Stromal cell of bone marrow (primary cell): ENCODE results near the gene SPG7.
A peak's percentile ranks its signal among the peaks of the same experiment; 100 is the strongest.
"Not testable (repeated sequence)": the region's sequence is repeated elsewhere in the genome, so short reads cannot be mapped to it uniquely, and the experiment has no call there.

ENCODE experiments used
- DNase-seq: peaks from one replicate; pipeline ENCODE4 v3.0.0-alpha.2; 2012; ENCODE audit warnings: low read depth

The SPG7 gene

GRCh38 chr16:89581045-89581695 is 73.0 kb downstream of the SPG7 start:
- peak; percentile 94 for DNase-seq

GRCh38 chr16:89581861-89582563 is 73.8 kb downstream of the SPG7 start:
- peak; percentile 63 for DNase-seq

- no peak for DNase-seq
These were observed 74.5 kb downstream of the SPG7 start for GRCh38 chr16:89582614-89583196.

GRCh38 chr16:89583197-89583894 is 75.1 kb downstream of the SPG7 start:
- DNase-seq, result no peak

- DNase-seq, result no peak
These were observed 75.9 kb downstream of the SPG7 start for GRCh38 chr16:89583895-89584644.

GRCh38 chr16:89584768-89585549 is 76.8 kb downstream of the SPG7 start:
- DNase-seq, result no peak

- no peak for DNase-seq
These were observed 78.0 kb downstream of the SPG7 start for GRCh38 chr16:89586218-89586617.

GRCh38 chr16:89586853-89587252 is 78.7 kb downstream of the SPG7 start:
- DNase-seq, result no peak

- not testable (repeated sequence) for DNase-seq
These were observed 79.5 kb downstream of the SPG7 start for GRCh38 chr16:89587676-89588075.

GRCh38 chr16:89588413-89589109 is 80.4 kb downstream of the SPG7 start:
- DNase-seq, result no peak

- no peak for DNase-seq
These were observed 81.2 kb downstream of the SPG7 start for GRCh38 chr16:89589241-89589926.

GRCh38 chr16:89593841-89594240 is 85.6 kb downstream of the SPG7 start:
- DNase-seq, result no peak

GRCh38 chr16:89595330-89596060 is 87.3 kb downstream of the SPG7 start:
- no peak for DNase-seq

- DNase-seq, result no peak
These were observed 88.0 kb downstream of the SPG7 start for GRCh38 chr16:89596061-89596689.

- DNase-seq, result no peak
These were observed 88.9 kb downstream of the SPG7 start for GRCh38 chr16:89596957-89597649.

- DNase-seq, result no peak
These were observed 90.0 kb downstream of the SPG7 start for GRCh38 chr16:89598199-89598598.

- DNase-seq, result no peak
These were observed 91.3 kb downstream of the SPG7 start for GRCh38 chr16:89599451-89599858.

GRCh38 chr16:89599902-89600301 is 91.7 kb downstream of the SPG7 start:
- DNase-seq, result no peak
